Hypothalamus (tissue), 51 donors: ENCODE data around the gene LTO1.

ENCODE experiments used
- DNase-seq, 51 donors: peaks; one replicate each; lab custom pipeline; 2025; lab: John Stamatoyannopoulos, UW

LTO1 gene

DNA sequence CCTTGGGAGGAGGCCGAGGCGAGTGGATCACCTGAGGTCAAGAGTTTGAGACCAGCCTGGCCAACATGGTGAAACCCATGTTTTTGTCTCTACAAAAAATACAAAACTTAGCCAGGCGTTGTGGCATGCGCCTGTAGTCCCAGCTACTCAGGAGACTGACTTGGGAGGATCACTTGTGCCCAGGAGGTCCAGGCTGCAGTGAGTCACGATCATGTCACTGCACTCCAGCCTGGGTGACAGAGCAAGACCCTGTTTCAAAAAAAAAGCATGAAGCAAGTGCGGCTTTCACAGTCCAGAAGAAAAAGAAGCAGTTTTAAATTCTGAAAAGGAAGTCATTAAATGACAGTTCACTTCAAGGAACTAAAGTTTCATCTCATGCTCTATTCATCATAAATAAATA, 7.1 kb upstream of the LTO1 start:
- DNase-seq = no peak

DNA sequence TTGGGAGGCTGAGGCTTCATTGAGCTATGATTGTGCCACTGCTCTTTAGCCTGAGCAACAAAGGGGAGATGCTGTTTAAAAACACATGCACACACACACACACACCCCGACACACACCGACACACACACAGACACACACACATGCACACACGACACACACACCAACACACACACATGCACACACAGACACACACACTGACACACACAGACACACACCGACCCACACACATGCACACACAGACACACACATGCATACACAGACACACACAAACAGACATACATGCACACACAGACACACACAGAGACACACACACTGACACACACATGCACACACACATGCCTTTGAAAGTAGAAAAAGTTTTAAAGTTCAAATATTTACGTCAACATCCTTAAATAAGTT, 5.5 kb upstream of the LTO1 start:
- no peak for DNase-seq

DNA sequence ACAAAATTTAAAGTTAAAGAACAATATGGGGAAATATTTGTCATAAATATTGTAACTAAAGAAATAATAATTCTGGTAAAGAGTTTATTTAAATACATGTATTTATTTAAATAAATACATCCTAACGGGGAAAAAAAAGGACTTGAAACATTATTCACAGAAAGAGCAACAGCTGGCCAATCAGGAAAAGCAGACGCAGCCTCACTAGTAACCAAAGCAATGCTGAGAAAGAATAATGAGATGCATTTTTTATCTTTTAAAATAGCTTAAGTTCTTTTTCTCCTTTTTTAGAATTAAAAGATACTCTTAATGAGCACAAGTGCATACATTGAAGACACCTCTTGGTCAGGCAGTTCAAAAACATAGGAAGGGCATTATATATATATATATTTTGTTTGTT, 2.6 kb upstream of the LTO1 start:
- DNase-seq = no peak

DNA sequence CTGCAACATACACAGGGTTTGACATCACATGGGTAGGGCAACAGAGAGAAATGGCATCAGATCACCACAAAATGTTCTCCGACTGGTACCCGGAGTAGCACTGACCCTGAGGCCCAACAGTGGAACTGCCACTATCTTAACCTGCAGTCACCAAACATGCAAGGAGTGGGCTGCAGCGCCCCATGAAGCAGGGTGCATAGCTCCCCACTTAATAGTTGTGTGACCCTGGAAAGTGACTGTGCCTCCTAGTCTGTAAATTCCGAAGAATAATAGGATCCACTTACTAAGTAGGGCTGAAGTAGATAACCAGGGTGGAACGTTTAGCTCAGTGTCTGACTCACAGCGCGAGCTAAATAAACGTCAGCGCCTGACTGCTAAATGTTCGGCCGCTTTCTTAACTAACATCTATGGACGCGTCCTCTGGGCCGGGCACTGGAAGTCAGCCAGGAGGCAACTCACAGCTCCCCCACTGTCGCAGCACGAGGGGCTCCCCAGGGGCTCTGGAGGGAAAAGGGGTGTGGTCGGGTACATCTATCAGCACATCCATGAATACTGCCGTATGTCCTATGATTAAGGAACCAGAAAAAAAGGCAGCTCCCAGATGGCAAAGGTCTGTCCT, 777 bp downstream of the LTO1 start:
- no peak for DNase-seq

DNA sequence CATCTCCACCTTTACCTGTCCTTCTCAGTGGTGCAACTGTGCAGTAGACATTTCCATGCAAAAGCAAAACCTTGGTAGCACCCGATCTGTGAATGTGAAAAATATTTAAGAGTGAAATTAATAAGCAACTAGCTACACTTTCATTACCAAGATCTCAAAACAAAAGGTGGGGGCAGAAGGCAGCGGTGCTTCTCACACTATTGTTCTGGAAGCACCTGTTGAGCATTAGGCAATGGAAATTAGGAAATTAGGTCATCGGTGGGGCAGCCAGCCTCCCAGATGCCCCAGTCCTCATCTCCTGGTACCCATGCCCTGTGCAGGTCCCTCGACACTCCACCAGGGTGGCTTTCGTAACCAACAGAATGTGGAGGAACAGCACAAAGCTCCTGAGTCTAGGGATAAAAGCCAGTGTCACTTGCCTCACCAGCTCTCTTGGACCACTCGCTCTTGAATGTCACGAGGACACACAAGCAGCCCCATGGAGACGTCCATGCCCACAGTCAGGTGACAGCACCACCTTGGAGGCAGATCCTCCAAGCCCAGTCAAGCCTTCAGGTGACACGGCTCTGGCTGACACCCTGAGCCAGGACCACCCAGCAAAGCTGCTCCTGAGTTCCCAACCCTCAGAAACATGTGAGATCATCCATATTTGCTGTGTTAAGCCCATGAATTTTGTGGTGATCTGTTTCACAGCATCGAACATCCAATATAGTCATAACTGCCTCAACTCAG, 3.3 kb downstream of the LTO1 start:
- DNase-seq = no peak

DNA sequence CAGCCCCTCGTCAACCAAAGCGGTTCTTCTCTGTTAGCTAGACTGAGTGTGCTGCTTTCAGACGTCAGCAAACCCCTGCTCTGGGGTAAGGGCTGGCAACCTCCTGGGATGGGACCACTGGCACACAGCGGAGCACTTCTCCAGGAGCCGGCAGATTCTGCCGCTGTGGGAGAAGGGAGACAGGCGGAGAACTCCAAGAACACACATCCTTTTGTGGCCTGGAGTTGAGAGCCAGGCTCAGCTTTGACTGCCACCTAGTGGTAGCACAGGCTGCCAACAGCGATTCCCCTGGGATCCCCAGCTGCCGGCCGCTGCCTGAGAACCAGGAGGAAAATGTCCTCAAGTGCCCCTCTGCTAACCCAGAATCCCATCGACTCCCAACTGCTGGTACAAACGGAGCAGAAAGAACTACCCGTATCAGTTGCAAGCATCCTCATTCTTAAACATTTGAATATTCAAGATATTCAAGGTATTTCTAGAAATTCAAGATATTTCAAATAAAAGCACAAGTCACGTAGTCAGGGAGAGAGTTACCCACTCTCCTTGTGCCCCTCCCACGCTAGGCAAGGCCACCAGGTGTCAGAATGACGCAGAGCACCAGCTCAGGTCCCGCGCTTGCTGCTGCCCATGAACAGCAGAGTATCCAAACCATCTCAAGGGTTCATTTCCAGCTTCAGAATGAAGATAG, 4.9 kb downstream of the LTO1 start:
- DNase-seq = peak; percentile 18 to 90 (median 73)

DNA sequence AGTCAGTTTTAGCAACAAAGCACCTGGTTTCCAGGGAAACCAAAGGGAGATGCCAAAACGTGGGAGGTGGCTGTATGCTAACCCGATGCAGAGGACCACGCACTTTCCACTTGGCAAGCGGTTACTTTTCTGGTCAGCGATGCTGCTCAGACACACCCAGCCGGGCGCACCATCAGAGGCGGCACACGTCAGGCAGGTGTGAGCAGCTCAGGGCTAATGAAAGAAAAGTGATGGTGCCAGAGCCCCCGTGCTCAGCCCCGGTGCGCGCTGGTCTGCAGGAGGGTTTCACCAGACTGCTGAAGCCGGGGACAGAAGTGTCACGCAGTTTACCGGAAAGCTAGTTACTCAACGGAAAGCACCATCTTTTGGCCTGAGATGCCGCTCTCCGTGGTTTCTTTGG, 5.7 kb downstream of the LTO1 start:
- DNase-seq = no peak

DNA sequence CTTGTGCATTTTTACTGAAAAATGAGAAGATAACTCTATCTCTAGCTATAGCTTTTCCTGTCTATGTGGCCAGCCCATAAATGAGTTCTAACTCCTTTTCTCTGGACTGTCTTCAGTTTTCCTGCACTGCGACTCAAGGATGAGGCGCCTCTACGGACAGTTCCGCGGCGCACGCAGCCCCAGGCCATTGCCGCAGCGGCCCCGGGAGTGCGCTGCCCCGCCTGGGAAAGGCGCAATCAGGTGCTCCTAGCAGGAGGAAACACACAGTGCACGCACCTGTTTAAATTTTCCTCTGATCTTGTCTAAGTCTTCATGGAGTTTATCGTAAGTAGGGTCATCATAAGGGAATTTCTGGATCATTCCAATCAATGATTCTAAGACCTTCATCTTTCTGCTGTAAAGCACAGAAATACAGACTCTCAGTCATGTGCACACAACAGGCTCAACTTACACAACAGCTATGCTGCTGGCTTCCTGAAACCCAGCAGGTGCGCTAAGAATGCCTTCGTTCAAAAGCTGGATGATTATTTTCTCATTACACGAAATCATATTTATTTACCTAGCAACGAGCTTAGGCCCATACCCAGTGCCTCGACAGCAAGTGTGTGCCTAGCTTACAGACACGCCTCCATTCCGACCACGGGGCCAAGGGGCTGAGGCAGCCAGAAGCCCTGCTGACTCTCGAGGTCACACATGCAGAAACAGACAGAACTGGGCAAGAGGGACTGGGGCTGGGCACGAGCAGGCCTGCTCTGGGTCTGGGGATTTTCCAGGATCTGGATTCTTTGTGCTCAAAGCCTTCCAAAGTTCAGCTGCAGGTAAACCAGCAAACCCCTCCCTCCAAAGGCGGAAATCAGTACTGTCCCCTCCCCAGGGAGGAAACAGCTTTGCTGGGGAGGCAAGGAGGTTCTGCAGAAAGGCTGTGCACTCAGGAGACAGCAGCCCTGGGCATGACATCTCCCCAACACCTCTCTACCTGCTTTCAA, 7.2 kb downstream of the LTO1 start:
- DNase-seq = no peak

DNA sequence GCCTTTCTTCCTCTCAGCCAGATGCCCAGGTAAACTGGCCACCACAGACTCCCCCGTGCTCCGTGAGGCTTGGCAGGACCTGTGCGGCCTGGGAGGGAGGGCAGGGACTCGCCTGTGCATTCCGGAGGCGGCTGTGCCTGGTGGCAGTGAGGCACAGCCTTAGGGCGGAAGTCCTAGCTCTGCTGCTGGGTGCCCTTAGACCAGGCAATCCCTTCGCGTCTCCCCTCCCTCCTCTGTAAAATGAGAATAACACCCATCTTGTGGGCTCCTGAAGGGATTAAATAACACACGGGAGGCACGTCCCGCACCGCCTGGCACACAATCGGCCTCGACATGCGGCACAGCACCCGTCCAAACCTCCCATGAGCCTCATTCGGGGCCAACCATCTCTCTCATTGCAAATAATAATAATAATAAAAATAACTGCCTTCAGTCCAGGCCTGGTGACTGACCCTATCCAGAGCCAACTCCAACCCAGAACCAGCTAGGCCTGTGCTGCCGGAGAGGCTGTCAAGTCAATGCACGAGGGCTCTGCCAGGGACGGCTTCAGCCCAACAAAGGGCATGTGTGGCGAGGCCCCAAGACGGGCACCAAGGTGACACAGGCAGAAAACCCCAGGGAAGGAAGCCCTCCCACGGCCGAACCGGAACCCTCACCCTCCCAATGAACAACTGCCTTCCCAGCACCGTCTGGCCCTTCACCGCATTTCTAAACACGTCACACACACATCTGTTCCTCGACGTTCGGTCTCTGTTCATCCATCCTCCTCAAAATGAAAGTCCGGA, 8.2 kb downstream of the LTO1 start:
- no peak for DNase-seq

DNA sequence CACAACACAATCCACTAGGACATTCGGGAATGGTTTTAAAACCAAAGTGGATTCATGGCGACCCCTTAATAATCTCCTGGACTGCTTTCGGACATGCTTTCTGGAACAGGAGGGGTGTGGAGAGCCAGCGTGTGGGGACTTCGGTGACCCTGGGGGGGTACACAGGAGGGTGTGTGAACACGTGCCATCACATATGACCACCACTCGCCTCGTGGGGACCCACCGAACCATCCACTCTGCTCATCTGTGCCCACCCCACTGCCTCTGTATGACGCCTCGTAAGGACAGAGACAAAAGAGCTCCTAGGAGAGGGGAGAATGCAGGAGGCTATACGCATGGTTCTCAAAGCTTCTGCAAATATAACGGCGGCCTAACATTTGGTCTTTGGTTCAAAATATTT, 8.9 kb downstream of the LTO1 start:
- DNase-seq = no peak

DNA sequence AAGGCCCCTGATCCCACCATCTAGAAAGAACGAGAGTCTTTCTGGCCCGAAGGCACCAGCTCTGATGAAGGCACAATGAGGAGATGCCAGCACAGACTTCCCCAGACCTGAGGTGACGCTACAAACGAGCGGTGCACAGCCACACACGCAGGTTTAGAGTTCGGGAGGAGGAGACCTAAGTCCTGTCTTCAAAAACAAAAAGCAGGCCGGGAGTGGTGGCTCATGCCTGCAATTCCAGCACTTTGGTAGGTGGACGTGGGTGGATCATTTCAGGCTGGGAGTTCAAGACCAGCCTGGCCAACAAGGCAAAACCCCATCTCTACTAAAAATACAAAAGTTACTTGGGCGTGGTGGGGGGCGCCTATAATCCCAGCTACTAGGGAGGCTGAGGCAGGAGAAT, 9.5 kb downstream of the LTO1 start:
- DNase-seq = no peak

DNA sequence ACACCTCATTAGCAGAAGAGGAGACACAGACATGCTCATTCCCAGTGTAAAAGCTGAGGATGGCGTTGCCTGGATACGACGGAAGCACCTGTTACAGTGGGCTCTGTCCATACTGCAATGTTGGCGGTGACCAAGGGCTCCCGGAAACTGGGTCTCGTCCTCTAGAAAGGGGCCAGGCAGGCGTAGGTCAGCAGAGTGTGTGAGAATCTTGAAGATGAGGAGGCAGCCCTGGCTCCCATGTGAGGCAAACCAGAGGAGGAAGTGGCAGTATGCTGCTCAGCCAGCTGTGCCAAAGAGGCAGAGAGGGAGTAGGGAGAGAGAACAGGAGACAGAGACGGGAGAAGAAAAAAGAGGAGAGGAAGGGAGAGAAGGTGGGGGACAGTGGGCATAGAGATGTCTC, 10.3 kb downstream of the LTO1 start:
- no peak for DNase-seq

DNA sequence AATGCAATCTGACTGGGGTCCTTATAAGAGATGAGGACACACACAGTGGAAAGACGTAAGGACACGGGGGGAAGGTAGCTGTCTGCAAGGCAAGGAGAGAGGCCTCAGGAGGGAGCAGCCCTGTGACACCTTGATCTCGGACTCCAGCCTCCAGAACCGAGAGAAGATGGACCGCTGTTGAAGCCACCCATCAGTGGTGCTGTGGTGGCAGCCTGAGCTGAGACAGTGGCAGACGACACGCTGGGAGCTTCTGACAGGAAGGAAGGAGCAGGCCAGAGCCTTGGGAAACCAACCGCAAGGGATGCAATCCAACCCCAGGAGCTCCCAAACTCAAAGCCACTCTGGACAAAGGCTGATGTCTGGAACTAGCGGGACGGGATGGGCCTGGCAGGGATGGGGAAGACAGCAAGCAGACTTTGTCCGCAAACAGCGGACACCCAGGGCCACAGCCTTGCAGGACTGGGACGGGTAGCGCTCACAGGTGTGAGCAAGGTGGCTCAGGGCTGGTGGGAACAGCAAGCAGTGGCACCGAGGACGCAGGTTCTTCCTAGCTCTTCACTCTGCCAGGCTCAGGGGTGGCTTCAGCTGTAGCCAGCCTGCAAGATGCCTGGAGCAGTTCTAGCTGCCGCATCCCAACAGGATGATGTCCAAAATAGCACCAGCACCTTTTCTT, 10.9 kb downstream of the LTO1 start:
- DNase-seq = no peak

DNA sequence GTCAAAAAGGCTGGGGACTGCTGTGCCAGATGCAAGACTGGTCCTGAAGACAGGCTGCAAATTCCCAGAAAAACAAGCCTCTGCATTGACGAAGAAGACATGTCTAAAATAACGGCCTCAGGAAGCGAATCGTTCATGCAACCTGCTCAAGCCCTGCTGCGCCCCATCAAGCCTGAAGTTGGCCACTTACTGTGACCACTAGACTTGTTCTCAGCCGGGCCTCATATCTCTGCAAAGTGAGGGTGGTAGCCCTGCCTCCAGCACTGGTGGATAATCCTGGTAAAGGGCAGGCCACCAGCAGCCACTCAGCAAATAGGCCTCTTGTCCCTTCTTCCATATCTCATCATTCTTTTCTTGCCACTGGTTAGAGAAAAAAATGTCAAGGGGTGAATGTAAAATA, 11.8 kb downstream of the LTO1 start:
- DNase-seq = no peak

DNA sequence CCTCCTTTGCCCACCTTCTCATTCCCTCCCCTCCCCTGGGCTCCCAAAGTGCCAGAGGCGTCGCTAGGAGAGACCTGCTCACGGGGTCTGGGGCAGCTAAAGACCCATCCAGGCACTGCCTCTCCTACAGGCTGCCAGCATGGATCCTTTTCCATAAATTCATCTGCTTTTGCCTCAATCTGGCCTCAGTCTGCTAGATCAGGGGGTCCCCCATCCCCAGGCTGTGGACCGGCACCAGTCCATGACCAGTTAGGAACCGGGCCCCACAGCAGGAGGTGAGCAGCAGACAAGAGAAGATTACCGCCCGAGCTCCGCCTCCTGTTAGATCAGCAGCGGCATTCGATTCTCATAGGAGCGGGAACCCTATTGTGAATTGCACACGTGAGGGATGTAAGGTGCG, 12.3 kb downstream of the LTO1 start:
- DNase-seq = no peak

DNA sequence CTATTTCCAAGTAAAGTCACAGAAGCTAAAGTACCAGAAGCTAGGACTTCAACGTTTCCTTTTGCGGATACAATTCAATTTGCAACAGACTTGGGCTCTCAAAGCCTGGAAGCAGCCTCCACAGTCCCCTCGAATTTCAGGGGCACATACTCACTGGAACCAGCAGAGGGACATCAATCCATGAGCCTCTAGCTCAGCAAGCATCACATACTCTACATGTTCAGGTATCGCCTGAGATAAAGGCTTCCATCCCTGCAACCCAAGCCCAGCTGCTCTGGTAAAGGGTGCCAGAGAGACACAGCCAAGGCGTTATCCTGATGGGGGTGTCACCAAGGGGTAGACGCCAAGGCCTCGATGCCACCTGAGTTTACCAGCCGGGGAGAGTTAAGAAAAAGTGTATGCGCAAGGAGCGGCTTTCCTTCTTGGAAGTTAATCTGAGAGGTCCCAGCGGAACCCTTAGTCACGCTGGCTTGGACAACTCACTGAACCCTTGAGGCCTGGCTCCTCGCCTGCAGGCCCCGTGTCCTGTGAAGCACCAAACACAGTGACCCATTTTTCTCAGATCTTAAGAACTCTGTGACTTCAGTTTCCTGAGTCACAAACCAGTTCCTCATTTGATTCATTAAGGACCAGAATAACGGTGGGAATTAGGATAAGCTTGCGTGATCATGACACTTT, 13.0 kb downstream of the LTO1 start:
- DNase-seq = peak in 5 of 51 donors; percentile 9 to 60 (median 19)

DNA sequence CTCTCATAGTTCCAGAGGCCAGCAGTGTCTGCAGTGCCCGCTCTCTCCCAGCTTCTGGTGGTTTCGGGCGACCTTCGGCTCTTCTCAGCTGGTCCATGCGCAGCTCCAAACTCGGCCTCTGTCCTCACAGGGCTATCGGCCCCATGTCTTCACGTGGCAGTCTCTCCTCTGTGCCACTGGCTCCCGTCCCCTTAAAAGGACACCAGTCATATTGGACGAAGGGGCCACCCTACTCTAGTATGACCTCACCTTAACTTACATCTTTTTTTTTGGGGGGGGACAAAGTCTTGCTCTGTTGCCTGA, 13.8 kb downstream of the LTO1 start:
- DNase-seq = no peak

DNA sequence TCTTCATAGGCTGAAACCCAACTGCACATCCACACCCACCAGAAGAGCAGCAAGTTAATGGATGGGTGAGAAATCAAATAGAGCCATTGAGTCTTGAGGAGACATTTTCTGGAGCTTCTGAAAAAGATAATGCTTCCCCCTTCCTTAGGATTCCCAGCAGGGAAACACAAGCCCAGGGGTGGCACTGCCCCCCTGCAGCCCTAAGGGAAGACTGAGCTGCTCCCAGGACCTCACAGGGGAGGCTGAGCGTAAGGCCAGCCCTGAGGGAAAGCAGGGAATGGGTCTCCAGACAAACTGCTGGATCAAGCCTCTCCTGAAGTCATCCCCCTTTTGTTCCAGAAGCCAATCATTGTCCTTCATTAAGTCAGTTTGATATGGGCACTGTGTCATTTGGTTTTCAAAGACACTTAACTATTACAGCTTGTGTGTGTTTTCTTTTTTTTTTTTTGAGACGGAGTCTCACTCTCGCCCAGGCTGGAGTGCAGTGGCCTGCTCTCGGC, 15.1 kb downstream of the LTO1 start:
- DNase-seq = no peak

DNA sequence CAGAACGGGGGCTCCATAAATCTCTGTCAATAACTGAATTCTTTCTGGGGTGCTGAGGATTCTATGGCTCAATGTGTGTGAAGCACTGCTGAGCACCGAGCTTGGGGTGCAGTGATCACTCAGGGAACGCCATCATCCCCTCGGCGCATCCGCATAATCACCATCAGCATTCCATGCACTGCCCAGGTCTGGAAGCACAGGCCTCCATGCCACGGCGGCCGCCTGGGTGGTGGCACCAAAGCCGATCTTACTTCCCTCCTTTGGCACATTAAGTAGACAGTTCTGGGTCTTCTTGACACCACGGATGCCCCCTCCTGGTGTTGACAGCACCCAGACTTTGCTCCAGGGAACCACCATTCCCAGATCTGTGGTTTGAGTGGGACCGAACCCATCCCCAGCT, 15.6 kb downstream of the LTO1 start:
- DNase-seq = no peak
